Measurements from ENCODE around the gene CAMTA1.

CAMTA1 gene

GRCh38 chr1:7511381-7511780 lies 726.1 kb downstream of the CAMTA1 start:
- DNase-seq, result no peak

- DNase-seq, result no peak
These were observed 727.8 kb downstream of the CAMTA1 start for GRCh38 chr1:7513081-7513480.

- no peak for DNase-seq
These were observed 729.9 kb downstream of the CAMTA1 start for GRCh38 chr1:7515175-7515574.

- no peak for DNase-seq
These were observed 730.6 kb downstream of the CAMTA1 start for GRCh38 chr1:7515904-7516303.

GRCh38 chr1:7516341-7516740 lies 731.1 kb downstream of the CAMTA1 start:
- DNase-seq, result no peak

GRCh38 chr1:7516929-7517328 lies 731.7 kb downstream of the CAMTA1 start:
- no peak for DNase-seq

- DNase-seq, result no peak
These were observed 732.5 kb downstream of the CAMTA1 start for GRCh38 chr1:7517611-7518330.

- DNase-seq, result no peak
These were observed 733.2 kb downstream of the CAMTA1 start for GRCh38 chr1:7518411-7518810.

- no peak for DNase-seq
These were observed 734.1 kb downstream of the CAMTA1 start for GRCh38 chr1:7519181-7519860.

- DNase-seq, result no peak
These were observed 734.7 kb downstream of the CAMTA1 start for GRCh38 chr1:7519861-7520395.

GRCh38 chr1:7520496-7520895 lies 735.2 kb downstream of the CAMTA1 start:
- DNase-seq, result no peak

- no peak for DNase-seq
These were observed 739.4 kb downstream of the CAMTA1 start for GRCh38 chr1:7524341-7525337.

GRCh38 chr1:7525338-7526063 lies 740.2 kb downstream of the CAMTA1 start:
- no peak for DNase-seq

GRCh38 chr1:7526196-7526866 lies 741.1 kb downstream of the CAMTA1 start:
- DNase-seq, result no peak

GRCh38 chr1:7526867-7527732 lies 741.8 kb downstream of the CAMTA1 start:
- DNase-seq, result no peak

- DNase-seq, result no peak
These were observed 742.4 kb downstream of the CAMTA1 start for GRCh38 chr1:7527733-7528045.

- DNase-seq, result no peak
These were observed 743.3 kb downstream of the CAMTA1 start for GRCh38 chr1:7528386-7529198.

GRCh38 chr1:7529917-7530316 lies 744.7 kb downstream of the CAMTA1 start:
- no peak for DNase-seq

GRCh38 chr1:7531562-7532340 lies 746.5 kb downstream of the CAMTA1 start:
- DNase-seq, result no peak
